Stimulated activated CD8-positive, alpha-beta memory T cell treated with anti-CD3 and anti-CD28 coated beads, Interleukin-4, amount 100 ng/mL, for 24 hours (primary cell): ENCODE results near the gene MCRS1.
"Not testable (repeated sequence)": the region's sequence is repeated elsewhere in the genome, so short reads cannot be mapped to it uniquely, and the experiment has no call there.

Source experiments
- DNase-seq: peaks from one replicate; pipeline ENCODE4 v3.0.0-alpha.2; 2020; ENCODE audit warnings: low read depth

The MCRS1 gene

DNA sequence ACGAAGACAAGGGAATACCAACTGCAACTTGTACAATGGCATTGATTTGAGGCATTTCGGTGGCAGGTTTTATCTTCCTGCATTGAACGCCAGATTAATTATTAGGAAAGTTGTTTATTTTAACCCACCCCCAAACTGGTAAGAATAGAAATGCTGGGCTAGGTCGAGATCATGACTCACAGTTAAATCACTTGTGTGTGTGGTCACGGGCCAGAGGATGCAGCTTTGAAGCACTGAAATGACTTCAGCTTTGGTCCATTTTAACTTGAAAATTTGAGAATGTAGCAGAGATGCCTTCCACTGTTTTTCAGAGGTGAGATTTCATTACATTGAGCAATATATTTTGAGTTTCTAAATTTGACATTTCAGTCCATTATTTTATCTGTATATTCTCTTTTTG, 52.7 kb downstream of the MCRS1 start:
- DNase-seq: no peak

DNA sequence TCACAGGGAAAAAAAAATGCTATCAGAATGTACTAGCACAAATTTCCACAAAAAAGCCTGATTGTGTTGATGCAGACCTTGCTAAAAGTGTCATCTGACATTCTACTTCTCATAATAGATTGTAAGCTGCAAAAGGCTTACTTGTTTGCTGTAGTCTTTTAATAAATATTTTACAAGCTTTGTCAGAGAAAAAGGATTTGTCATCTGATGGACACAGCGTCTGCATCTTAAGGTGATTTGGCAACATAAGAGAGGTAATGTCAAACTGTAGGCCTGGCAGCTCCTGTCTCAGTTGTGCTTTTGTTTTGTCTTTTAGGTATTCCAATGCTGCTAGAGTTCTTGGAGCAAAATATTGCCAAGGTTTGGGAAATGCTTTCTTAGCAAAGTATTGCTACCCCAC, 55.4 kb downstream of the MCRS1 start:
- no peak for DNase-seq

DNA sequence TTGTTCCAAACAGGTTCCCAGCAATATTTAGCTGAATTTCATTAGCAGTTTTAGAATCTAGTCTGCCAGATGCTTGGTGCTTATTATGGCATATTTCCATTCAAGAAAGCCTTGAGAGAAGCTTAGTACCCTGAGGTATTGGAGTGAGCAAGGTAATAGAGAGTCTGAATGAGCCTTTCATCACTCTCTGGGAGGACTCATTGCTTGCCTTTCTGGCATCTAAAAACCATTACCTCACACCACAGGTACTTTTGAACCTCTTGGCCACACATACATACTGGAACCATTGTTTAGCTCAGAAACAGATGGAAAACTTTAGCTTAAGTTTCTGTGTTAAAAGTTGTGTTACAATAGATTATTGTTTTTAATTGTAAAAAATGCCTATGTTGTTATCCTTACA, 56.5 kb downstream of the MCRS1 start:
- no peak for DNase-seq

DNA sequence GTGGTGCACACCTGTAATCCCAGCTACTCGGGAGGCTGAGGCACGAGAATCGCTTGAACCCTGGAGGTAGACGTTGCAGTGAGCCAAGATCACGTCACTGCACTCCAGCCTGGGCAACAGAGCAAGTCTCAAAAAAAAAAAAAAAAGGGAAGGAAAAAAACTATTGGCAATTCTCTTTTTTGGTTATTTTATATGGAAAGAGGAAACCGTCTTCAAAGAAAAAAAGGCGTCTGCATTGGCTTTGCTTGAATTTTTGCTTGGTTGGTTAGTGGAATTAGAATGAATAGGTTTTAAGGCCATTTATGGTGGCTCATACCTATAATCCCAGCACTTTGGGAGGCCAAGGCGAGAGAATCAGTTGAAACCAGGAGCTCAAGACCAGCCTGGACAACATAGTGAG, 58.3 kb downstream of the MCRS1 start:
- DNase-seq: not testable (repeated sequence)
